Measurements from ENCODE around the gene AK9. TPM values are rescaled to one million over a fixed set of nuclear protein-coding genes. Genes with fewer than 3 reads are reported as not detected.

Gene AK9
- 0.33 and 1.0 TPM in 2 replicates for total RNA-seq

GRCh38 chr6:109690737-109691621, at the start of gene AK9, which contains the start of gene FIG4:
TSS of gene AK9 (minus strand) at chr6:109691202. CDS start at chr6:109675745, 15,457 bp downstream.
TSS of gene FIG4 (plus strand) at chr6:109691296. CDS start at chr6:109691436, 140 bp downstream.

GRCh38 chr6:109482905-109483734, 207.9 kb downstream of the AK9 start, which contains the start of gene ZBTB24:
TSS of gene ZBTB24 (minus strand) at chr6:109483219. CDS start at chr6:109482026, 1,193 bp downstream.

GRCh38 chr6:109455437-109456110, 235.4 kb downstream of the AK9 start, which contains the start of gene MICAL1:
TSS of gene MICAL1 (minus strand) at chr6:109455772. CDS start at chr6:109454196, 1,576 bp downstream.

Other genes starting within 250 kb of the AK9 start
- gene MICAL1, start 235.4 kb downstream of the AK9 start, total RNA-seq: 32.9 and 51.1 TPM in 2 replicates
- 5.4 and 6.6 TPM in 2 replicates for gene ZBTB24, start 208.0 kb downstream of the AK9 start, total RNA-seq
- 6.4 and 12.2 TPM in 2 replicates for gene FIG4, start 94 bp upstream of the AK9 start, total RNA-seq

Data from mesangial cell (primary cell).